ENCODE measurements around the gene NPAS3.

GRCh38 chr14:33413381-33413780 is 474.7 kb downstream of the NPAS3 start:
- no peak for TF ChIP-seq CTCF (IDR thresholded peaks at IDR 0.05)
- no peak for TF ChIP-seq POLR2A (IDR thresholded peaks at IDR 0.05)
